CD1c-positive myeloid dendritic cell (primary cell): ENCODE measurements around the gene KRT38.
"Not testable (repeated sequence)": the region's sequence is repeated elsewhere in the genome, so short reads cannot be mapped to it uniquely, and the experiment has no call there.

Experiments used
- DNase-seq: peaks from one replicate; pipeline ENCODE4 v3.0.0-alpha.2; 2016; ENCODE audit errors: extremely low spot score

Gene KRT38

GRCh38 chr17:41462705-41463104, 21.9 kb upstream of the KRT38 start:
- no peak for DNase-seq

DNA sequence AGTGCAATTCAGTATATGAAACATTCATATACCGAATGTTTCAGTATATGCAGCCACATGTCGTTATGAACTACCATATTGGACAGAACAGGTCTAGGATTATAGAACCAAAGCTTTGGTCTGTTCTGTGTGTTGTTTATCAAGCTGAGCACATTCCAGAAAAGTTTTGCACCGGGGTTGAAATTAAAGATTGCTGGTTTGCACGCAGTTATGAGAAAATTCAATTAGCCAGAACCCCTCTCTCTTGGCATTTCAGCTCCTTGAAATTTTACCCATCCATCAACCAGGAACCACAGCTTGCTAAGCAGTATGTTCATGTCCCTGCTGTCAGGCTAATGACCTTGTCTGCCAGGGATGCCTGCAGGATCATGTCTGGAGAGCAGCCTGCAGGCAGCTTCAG, 16.9 kb upstream of the KRT38 start:
- DNase-seq, result no peak

- no peak for DNase-seq
These were observed 15.4 kb upstream of the KRT38 start for GRCh38 chr17:41456204-41456603.

- DNase-seq, result no peak
These were observed 14.5 kb upstream of the KRT38 start for GRCh38 chr17:41455236-41455635.

GRCh38 chr17:41453066-41453465, 12.3 kb upstream of the KRT38 start:
- DNase-seq, result no peak

DNA sequence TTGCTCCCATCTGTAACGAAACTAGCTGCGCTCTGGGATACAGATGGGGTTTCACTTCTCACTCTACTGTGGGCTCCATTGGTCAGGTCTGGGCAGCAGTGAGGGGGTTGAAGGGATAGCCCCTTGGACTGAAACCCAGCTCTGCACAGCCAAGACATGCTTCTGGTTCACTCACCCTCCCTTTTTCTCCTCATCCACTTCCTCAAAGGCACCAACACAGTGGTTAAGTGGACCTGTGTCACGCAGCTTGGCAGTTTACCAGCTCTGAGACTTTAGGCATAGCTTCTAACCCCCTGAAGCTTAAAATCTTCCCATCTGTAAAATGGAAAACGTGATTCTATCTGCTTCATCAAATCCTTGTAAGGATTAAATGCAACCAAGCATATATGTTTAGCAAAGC, 11.5 kb upstream of the KRT38 start:
- DNase-seq, result peak; percentile 5

DNA sequence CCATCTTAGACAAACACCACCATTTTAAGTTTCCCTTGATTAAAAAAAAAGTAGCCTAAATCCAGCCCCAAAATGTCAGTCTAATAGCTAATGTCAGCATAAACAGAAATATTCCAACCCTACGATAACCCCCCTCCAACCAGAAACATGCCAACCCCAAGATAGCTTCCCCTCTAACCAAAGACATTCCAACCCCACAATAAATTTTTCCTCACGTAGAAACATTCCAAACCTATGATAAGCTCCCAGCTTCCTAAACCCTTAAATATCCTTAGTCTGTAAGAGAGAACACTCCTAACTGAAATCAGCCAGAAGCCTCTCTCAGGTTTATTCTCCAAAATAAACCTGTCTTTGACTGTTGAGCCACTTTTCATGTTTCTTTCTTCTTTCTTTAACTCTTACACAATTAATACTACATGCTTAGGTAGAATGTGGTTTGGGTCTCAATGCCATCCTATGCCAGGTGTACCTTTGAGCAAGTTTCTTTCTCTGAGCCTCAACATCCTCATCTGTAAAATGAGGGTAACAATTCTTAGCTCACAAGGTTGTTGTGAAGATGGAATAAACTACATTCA, 10.5 kb upstream of the KRT38 start:
- no peak for DNase-seq

DNA sequence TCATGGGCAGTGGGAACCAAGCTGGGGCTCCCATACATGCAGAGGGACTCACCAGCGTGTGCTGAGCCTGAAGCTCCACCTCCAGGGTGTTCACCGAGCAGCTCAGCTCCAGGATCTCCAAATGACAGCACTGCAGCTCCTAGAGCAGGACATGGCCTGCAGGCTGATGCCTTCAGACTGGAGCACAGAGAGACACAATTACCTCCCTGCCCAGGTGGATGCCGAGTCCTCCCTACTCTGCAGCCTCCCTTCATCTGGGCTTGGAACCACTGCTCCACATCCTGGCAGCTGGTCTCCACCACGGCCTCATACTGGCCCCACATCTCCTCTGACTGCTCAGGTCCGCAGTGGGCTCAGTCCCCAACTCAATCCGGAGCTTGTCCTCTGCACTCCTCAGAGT, 8.2 kb upstream of the KRT38 start:
- no peak for DNase-seq

DNA sequence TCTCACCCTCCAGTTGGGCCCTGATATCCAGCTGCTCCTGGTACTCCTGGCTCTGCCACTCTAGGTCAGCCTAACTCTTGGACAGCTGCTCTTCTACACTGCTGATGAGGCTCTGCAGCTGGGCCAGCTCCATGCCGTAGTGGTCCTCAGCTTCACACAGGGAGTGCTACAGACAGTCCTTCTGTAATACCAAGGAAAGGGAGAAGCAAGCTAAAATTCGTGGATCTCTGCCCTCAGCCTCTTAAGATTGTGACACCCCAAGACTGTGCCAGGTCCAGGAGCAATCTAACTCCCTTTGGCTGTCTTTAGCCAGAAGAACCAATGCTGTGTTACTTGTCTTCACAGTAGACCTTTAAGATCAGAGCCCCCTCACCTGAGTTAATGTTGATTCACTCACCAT, 7.7 kb upstream of the KRT38 start:
- no peak for DNase-seq

GRCh38 chr17:41446806-41447205, 6.0 kb upstream of the KRT38 start:
- no peak for DNase-seq

- DNase-seq, result no peak
These were observed 3.9 kb upstream of the KRT38 start for GRCh38 chr17:41444640-41445039.

GRCh38 chr17:41444186-41444585, 3.4 kb upstream of the KRT38 start:
- no peak for DNase-seq

- no peak for DNase-seq
These were observed 2.0 kb upstream of the KRT38 start for GRCh38 chr17:41442739-41443138.

DNA sequence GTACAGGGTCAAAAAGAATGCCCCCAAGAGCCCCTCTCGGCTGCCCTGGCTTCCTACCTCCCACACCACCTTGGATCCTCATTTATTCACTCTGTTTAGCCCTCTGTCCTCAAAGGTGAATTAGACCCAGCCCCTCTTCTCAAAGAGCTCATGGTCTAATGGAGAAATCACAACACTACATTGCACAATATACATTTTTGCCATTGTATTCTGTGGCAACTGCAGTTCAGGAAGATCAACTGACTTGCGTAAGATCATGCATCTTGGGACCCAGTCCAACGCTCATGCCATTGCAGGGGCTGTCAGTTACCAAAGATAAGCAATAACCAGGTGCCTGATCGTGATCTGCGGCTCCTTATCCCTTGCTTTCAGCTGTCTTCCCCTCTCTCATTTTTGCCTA, 1.4 kb downstream of the KRT38 start:
- DNase-seq, result no peak

DNA sequence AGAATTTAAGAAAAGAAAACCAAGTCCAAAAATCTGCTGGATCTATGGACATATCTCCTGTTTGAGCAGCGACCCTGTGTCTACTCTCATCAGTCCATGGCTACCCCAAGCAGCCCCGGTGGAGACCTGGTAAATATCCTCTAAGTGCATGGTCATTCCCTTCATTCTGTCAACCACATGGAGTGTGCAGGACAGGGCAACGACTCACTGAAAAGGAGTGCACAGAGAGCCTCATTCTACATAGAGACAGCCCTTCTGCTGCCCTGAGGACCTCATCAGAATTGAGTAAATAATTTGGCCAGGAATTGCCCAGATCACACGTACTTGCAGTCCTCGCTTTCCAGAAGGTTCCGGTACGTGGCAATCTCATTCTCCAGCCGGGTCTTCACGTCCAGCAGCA, 3.0 kb downstream of the KRT38 start:
- DNase-seq, result no peak

DNA sequence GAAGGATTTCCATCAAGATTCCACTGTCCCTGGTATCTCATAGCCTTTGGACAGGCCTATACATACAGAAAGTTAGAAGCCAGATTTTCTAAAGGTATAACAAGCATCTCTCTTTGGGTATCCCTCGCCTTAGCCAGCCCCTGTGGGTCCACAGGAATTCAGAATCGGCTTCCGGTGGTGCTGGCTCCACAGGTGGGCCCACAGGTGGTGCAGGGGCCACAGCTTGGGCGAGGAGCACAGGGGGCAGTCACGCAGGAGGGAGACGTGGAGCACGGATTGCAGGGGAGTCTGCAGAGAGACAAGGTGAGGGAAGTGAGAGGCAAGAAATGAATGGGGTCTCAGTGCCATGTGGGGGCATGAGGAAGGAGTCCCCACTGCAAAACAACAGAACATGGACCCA, 3.5 kb downstream of the KRT38 start:
- no peak for DNase-seq

DNA sequence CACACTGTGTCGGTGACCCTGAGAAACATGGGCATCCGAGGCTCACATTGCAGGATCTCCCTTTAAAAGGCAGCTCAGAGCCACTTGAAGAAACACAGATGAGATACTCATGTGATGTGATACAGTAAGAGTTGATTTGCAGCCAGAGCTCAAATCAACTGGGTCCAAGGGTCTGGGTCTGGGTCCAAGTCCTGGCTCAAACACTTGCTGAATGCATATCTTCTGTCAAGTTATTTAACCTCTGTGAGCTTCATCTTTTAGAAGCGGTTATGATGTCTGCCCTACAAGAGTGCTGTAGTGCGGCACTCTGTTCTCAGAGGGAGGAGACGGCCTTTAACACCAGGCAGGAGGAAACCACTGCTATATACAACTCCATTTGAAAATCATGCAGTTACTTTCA, 6.4 kb downstream of the KRT38 start:
- no peak for DNase-seq

- DNase-seq, result no peak
These were observed 6.8 kb downstream of the KRT38 start for GRCh38 chr17:41434005-41434404.

GRCh38 chr17:41433586-41433985, 7.2 kb downstream of the KRT38 start:
- no peak for DNase-seq

GRCh38 chr17:41430376-41430775, 10.4 kb downstream of the KRT38 start:
- not testable (repeated sequence) for DNase-seq

DNA sequence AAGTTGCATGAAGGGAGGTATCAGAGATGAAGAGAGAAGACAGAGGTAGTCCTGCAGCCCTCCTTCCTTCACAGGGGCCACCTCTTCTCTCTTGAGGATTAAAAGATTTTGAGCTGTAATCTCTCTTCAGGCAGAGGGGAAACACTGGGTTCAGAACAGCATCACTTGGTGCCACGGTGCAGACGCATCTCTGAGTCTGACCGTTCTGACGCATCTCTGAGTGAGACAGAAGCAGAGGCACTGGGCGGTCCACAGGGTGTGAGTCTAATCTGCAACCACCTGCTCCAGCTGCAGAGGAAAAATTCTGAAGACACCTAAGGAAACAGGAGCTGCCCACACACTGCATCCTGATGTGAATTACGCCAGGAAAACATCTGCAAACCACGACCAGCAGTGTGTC, 11.1 kb downstream of the KRT38 start:
- DNase-seq, result no peak

DNA sequence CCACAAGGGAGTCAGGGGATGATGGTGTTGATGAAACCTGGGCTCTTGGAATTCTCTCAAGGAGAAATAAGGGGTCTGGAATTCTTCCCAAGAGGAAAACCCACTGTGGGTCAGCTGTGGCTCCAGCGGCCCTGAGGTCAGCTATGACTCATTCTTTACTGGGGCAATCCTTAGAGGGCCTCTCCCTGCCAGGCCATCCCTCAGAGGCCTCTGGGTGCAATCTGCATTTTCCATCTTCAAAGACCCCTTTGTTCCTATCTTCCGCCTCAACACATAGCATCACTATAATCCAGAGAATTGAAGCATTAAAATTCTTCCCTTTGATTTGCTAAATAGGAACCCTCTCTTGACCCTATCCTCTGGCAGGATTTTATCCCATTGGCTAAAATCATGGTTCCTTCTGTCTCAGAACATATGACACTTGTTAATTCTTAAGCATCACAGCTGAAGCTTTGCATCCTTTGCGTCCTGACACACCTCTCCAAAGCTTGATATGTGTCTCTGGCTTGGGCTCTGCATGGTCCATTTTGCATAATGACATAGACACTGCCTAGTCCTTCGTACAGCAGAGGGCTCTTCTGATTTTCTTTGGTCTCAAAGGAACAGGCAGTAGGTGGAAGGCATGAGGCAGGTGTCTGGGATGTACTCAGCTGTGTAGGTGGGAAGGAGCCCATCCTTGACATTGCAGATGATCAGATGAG, 12.0 kb downstream of the KRT38 start:
- no peak for DNase-seq

GRCh38 chr17:41424111-41424635, 16.6 kb downstream of the KRT38 start, which contains the start of gene KRT37:
TSS of gene KRT37 (minus strand) at chr17:41424585. CDS start at chr17:41424523, 62 bp downstream.
- no peak for DNase-seq

DNA sequence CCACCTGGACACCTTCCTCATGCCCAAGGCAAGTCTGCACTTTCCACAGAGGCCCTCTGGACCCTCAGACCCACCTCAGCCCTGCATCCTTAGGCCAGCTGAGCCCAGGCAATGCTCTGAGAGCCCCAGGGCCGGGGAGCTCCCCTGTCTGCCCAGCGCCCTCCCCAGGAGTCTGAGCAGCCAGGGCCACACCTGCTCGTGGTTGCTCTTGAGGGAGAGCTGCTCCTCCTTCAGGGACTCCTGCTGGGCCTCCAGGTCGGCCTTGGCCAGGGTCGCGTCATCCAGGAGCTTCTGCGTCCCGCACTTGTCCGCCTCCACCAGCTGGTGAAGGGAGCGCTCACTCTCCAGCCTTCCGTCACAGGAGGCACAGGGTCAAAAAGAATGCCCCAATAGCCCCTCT, 18.2 kb downstream of the KRT38 start:
- DNase-seq, result not testable (repeated sequence)
